Astrocyte (in vitro differentiated cells and primary cell): ENCODE data around the gene TYSND1. TPM values are rescaled to one million over a fixed set of nuclear protein-coding genes. Genes with fewer than 3 reads are reported as not detected.

ENCODE experiments used
- DNase-seq: peaks from one replicate; pipeline ENCODE4 v3.0.0-alpha.2; 2010; ENCODE audit warnings: low read depth
- FAIRE-seq: peaks from 2 replicates; lab custom pipeline; 2011; peaks lifted over from hg19 to GRCh38; lab: Jason Lieb, UNC
- H2AFZ ChIP-seq: 2 replicates; pipeline ENCODE4 v1.6.0; 2012; ENCODE audit warnings: low read depth, low read length, inconsistent platforms
- H3K27ac ChIP-seq: 2 replicates; pipeline ENCODE4 v1.5.1; 2011; ENCODE audit warnings: low read depth, low read length, inconsistent platforms
- H3K27me3 ChIP-seq: 2 replicates; pipeline ENCODE4 v1.6.0; 2011; ENCODE audit warnings: low read length, inconsistent platforms; ENCODE audit not compliant: insufficient read depth
- H3K36me3 ChIP-seq: 2 replicates; pipeline ENCODE4 v1.5.1; 2011; ENCODE audit warnings: low read length, inconsistent platforms; ENCODE audit not compliant: insufficient read depth
- H3K4me1 ChIP-seq: 2 replicates; pipeline ENCODE4 v1.5.1; 2011; ENCODE audit warnings: low read length, inconsistent platforms; ENCODE audit not compliant: insufficient read depth
- H3K4me2 ChIP-seq: 2 replicates; pipeline ENCODE4 v1.6.0; 2012; ENCODE audit warnings: low read length, inconsistent platforms
- H3K4me3 ChIP-seq: 2 replicates; pipeline ENCODE4 v1.5.1; 2011; ENCODE audit warnings: low read depth, mild to moderate bottlenecking, low read length, inconsistent platforms; ENCODE audit not compliant: insufficient read depth
- H3K79me2 ChIP-seq: 2 replicates; pipeline ENCODE4 v1.6.0; 2012; ENCODE audit warnings: mild to moderate bottlenecking, low read length, inconsistent platforms; ENCODE audit not compliant: insufficient read depth
- H3K9ac ChIP-seq: 2 replicates; pipeline ENCODE4 v1.6.0; 2012; ENCODE audit warnings: mild to moderate bottlenecking, low read length, inconsistent platforms
- H3K9me3 ChIP-seq: 2 replicates; pipeline ENCODE4 v1.5.1; 2012; ENCODE audit warnings: low read depth, mild to moderate bottlenecking, low read length, inconsistent platforms; ENCODE audit not compliant: insufficient read depth
- H4K20me1 ChIP-seq: 2 replicates; pipeline ENCODE4 v1.6.0; 2012; ENCODE audit warnings: low read length, inconsistent platforms; ENCODE audit not compliant: insufficient read depth
- H3K27ac Mint-ChIP-seq: one replicate; pipeline ENCODE4 v1.8.0; 2021; ENCODE audit warnings: mild to moderate bottlenecking, mixed read lengths; ENCODE audit not compliant: unreplicated experiment
- H3K27me3 Mint-ChIP-seq: one replicate; pipeline ENCODE4 v1.8.0; 2021; ENCODE audit warnings: low read depth, mixed read lengths; ENCODE audit not compliant: unreplicated experiment
- H3K36me3 Mint-ChIP-seq: one replicate; pipeline ENCODE4 v1.8.0; 2021; ENCODE audit warnings: low read depth, mixed read lengths; ENCODE audit not compliant: unreplicated experiment
- H3K4me1 Mint-ChIP-seq: one replicate; pipeline ENCODE4 v1.8.0; 2021; ENCODE audit warnings: low read depth, mixed read lengths; ENCODE audit not compliant: unreplicated experiment
- H3K4me3 Mint-ChIP-seq: one replicate; pipeline ENCODE4 v1.8.0; 2021; ENCODE audit warnings: mild to moderate bottlenecking, moderate library complexity, mixed read lengths; ENCODE audit not compliant: unreplicated experiment
- H3K9me3 Mint-ChIP-seq: one replicate; pipeline ENCODE4 v1.8.0; 2021; ENCODE audit warnings: mild to moderate bottlenecking, mixed read lengths; ENCODE audit not compliant: unreplicated experiment
- EZH2 ChIP-seq: IDR thresholded peaks from 2 replicates; pipeline ENCODE4 v1.6.1; 2012; ENCODE audit warnings: mild to moderate bottlenecking, low read length, inconsistent platforms; ENCODE audit not compliant: insufficient read depth
- total RNA-seq: library from RNA; stranded (reverse); gene quantifications from 2 replicates; pipeline ENCODE4 v1.2.1, GENCODE V29; 2021
- TF ChIP-seq, protein P1 (sequence below): IDR thresholded peaks from 2 replicates; pipeline ENCODE4 v1.5.1; 2011; ENCODE audit warnings: low read depth, mild to moderate bottlenecking, inconsistent platforms, low read length, moderate library complexity; ENCODE audit not compliant: insufficient read depth

Gene TYSND1
- total RNA-seq, 1 donor from 2014 or later, result 8.9 TPM

DNA sequence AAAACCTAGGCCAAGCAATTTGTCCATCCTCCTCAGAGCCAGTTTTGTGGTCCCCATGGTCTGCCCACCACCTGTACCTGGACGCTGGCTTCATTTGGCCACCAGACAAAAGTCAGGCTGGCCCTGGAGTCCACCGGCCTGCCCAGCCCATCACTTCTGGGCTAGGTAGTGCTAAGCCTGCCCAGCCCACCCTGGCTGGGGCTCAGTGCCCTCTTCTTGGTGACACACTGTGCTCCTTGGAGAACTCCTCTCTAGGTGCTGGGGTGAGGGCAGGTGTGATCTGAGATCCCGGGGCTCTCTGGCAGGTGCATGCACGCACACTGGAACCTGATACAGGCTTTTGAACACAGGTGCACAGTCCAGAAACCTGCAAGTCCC is 15.0 kb downstream of the TYSND1 start:
- H4K20me1 ChIP-seq, result peaks cover 2% of the 10 kb centered on the region
- peaks cover 2% of the 10 kb centered on the region for H3K9me3 Mint-ChIP-seq
- no peak for DNase-seq

DNA sequence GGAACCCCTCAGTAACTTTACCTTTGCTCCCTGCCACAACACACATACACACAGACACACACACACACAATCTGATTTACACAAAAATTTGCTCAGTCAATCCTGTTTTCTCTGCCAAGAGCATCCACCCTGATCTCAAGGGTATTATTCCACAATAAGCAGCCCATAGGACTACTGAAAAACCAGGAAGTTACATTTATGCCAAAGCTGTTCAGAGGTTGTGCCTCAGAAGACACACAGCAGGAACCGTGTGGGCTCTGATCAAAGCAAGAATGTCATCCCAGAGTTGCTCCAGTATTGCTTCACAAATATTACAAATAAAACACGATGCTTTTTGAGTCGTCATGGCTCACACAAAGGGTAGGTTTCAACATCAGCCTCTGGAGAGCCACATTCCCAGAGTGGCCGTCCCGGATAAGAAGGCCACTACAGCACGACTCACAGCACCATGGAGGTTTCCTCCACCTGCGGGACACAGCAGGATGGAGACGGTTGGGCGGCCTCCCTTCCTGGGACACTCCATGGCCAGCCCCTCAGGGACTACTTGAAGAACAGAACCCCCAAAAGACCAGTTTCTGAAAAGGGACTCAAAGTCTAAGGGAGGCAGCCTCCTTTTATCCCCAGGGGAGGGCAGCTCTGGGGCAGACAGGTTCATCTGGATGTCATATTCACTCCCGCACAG is 15.5 kb downstream of the TYSND1 start:
- Histone ChIP-seq H3K9ac (no peak overlapping the region), H3K36me3 (no peaks in the 10 kb centered on the region), H3K4me3 (no peak overlapping the region), H3K9me3 (no peaks in the 10 kb centered on the region), H3K79me2 (no peaks in the 10 kb centered on the region), H4K20me1 (peaks cover 3% of the 10 kb centered on the region), H3K4me2 (no peak overlapping the region), H3K27me3 (no peaks in the 10 kb centered on the region), H2AFZ (no peak overlapping the region), H3K4me1 (peaks cover 12% of the 10 kb centered on the region), H3K27ac (no peak overlapping the region)
- no peak for FAIRE-seq
- Mint-ChIP-seq H3K9me3 (peaks cover 2% of the 10 kb centered on the region), H3K27me3 (no peaks in the 10 kb centered on the region), H3K27ac (peak overlapping the region; percentile 3), H3K4me1 (peaks cover 9% of the 10 kb centered on the region), H3K36me3 (peaks cover 8% of the 10 kb centered on the region), H3K4me3 (peak overlapping the region; percentile 1)
- TF ChIP-seq, protein P1, sequence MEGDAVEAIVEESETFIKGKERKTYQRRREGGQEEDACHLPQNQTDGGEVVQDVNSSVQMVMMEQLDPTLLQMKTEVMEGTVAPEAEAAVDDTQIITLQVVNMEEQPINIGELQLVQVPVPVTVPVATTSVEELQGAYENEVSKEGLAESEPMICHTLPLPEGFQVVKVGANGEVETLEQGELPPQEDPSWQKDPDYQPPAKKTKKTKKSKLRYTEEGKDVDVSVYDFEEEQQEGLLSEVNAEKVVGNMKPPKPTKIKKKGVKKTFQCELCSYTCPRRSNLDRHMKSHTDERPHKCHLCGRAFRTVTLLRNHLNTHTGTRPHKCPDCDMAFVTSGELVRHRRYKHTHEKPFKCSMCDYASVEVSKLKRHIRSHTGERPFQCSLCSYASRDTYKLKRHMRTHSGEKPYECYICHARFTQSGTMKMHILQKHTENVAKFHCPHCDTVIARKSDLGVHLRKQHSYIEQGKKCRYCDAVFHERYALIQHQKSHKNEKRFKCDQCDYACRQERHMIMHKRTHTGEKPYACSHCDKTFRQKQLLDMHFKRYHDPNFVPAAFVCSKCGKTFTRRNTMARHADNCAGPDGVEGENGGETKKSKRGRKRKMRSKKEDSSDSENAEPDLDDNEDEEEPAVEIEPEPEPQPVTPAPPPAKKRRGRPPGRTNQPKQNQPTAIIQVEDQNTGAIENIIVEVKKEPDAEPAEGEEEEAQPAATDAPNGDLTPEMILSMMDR, result no peak
- peak; percentile 8 for DNase-seq

More for the DNA sequence above, 15.0 kb downstream of the TYSND1 start:
- no peak overlapping the region for H3K27ac ChIP-seq
- TF ChIP-seq, protein P1, result no peak
- no peak for TF ChIP-seq EZH2
- no peak overlapping the region for H2AFZ ChIP-seq
- no peak overlapping the region for H3K4me3 ChIP-seq
- no peak for FAIRE-seq
- no peaks in the 10 kb centered on the region for H3K79me2 ChIP-seq
- H3K4me1 ChIP-seq, result peaks cover 12% of the 10 kb centered on the region
- peak overlapping the region; percentile 93 for H3K4me2 ChIP-seq
- no peaks in the 10 kb centered on the region for H3K36me3 ChIP-seq
- Mint-ChIP-seq H3K4me3 (peak overlapping the region; percentile 87), H3K27me3 (no peaks in the 10 kb centered on the region), H3K4me1 (peaks cover 9% of the 10 kb centered on the region), H3K27ac (no peak overlapping the region), H3K36me3 (peaks cover 8% of the 10 kb centered on the region)
- no peaks in the 10 kb centered on the region for H3K27me3 ChIP-seq
- H3K9ac ChIP-seq, result no peak overlapping the region
- no peaks in the 10 kb centered on the region for H3K9me3 ChIP-seq

DNA sequence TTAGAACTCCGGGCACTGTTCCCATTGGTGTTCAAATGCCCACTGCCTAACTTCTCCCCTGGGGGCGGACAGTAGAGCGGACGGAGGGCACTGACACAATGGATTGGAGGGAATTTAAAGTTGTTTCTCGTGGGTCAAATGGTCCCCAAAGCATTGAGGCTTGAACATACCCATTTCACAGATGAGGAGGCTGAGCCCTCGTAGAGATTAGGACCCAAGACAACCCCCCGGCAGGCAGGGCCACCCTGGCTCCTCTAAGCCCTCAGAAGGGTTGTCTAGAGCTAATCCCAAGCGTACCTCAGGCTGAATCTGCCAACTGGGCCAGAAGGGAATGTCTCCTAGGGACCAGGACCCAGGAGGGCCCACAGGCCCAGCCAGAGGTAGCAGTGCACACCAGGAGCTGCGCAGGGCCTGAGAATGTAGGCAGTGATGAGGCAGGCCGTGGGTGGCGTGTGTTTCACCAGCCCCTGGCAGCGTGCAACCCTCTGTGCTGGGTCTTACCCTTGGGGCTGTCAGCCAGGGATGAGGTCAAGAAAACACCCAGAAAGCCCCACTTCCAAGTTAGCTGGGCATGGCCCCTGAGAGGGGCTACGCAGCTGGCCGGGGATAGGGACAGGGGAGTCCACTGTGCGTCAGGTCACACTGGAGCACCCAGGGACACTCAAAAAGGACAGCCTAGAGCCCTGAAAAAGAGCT is 19.7 kb downstream of the TYSND1 start:
- H4K20me1 ChIP-seq, result peaks cover 3% of the 10 kb centered on the region
- H2AFZ ChIP-seq, result no peak overlapping the region
- H3K36me3 ChIP-seq, result no peaks in the 10 kb centered on the region
- Mint-ChIP-seq H3K36me3 (peaks cover 12% of the 10 kb centered on the region), H3K27me3 (no peaks in the 10 kb centered on the region), H3K4me1 (peaks cover 5% of the 10 kb centered on the region), H3K4me3 (no peak overlapping the region), H3K9me3 (peaks cover 4% of the 10 kb centered on the region), H3K27ac (no peak overlapping the region)
- FAIRE-seq (no peak), DNase-seq (no peak)
- H3K4me1 ChIP-seq, result peaks cover 1% of the 10 kb centered on the region
- TF ChIP-seq, protein P1, result no peak
- TF ChIP-seq EZH2, result no peak
- no peaks in the 10 kb centered on the region for H3K27me3 ChIP-seq
- H3K27ac ChIP-seq, result no peak overlapping the region
- H3K4me2 ChIP-seq, result no peak overlapping the region
- no peak overlapping the region for H3K9ac ChIP-seq
- H3K9me3 ChIP-seq, result no peaks in the 10 kb centered on the region
- H3K79me2 ChIP-seq, result no peaks in the 10 kb centered on the region
- no peak overlapping the region for H3K4me3 ChIP-seq
